Esophagus squamous epithelium (tissue), 4 donors: ENCODE measurements around the gene SPACA6.

ENCODE experiments used
- POLR2A ChIP-seq, 4 donors: fragments of 450-650 bp; IDR thresholded peaks; one replicate each; pipeline ENCODE4 v1.6.1; 2017; ENCODE audit warnings: antibody characterized with exemption in 4 of 4, mild to moderate bottlenecking in 4 of 4, moderate library complexity in 3 of 4
- TF ChIP-seq, protein P1 (sequence below), 6 experiments: fragments of 450-650 bp in 4 of 6; fragments of 200-600 bp in 2 of 6; sonication (generic) in 2 of 6; IDR thresholded peaks; one replicate each; pipeline ENCODE4 v1.5.1; 2016 to 2019; ENCODE audit warnings: antibody characterized with exemption in 6 of 6, mild to moderate bottlenecking in 4 of 6, moderate library complexity in 4 of 6

DNA sequence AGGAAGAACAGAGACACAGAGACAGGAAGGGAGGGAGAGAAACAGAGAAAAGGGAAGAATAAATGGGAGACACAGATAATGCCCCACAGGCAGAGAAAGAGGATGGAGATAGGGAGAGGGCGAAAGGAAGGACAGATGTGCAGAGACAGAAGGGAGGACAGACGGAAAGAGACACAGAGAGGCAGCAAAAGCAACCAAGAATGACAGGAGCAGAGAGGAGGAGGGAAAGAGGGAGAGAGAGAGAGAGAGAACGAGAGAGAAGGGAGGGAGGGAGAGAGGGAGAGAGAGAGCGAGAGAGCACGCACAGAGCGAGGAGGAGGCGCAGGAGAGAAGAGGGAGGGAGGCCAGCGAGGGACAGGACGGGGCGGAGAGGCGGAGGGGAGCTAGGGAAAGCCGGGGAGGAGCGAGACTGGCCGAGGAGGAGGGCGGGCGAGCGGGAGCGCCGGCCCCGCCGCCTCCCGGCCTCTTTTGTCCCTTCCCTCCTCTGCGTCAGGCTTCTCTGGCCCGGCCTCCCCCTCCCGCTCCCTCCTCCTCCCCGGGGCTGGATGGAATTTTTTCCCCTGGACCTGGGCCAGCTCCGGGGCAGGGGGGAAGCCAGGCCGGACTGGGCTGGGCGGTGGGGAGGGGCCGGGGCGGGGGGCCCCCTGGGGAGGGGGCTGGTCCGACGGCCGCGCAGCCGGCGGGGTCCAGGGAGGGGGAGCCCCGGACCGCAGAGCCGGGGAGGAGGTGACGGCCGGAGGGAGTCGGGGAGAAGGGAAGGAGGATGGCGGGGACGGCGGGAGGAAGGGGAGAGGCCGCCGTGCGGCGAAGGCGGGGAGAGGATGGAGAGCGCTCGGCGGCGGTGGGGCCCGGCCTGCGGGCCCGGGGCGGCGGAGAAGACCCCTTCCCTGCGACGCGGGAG, 4.2 kb upstream of the SPACA6 start:
- TF ChIP-seq, protein P1, sequence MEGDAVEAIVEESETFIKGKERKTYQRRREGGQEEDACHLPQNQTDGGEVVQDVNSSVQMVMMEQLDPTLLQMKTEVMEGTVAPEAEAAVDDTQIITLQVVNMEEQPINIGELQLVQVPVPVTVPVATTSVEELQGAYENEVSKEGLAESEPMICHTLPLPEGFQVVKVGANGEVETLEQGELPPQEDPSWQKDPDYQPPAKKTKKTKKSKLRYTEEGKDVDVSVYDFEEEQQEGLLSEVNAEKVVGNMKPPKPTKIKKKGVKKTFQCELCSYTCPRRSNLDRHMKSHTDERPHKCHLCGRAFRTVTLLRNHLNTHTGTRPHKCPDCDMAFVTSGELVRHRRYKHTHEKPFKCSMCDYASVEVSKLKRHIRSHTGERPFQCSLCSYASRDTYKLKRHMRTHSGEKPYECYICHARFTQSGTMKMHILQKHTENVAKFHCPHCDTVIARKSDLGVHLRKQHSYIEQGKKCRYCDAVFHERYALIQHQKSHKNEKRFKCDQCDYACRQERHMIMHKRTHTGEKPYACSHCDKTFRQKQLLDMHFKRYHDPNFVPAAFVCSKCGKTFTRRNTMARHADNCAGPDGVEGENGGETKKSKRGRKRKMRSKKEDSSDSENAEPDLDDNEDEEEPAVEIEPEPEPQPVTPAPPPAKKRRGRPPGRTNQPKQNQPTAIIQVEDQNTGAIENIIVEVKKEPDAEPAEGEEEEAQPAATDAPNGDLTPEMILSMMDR (IDR thresholded peaks at IDR 0.05) = peak in 2 of 6 experiments; percentile 10 to 25
- TF ChIP-seq POLR2A (IDR thresholded peaks at IDR 0.05) = no peak
